Nucleus accumbens (tissue), 56 donors: ENCODE results near the gene MANF.

Experiments used
- DNase-seq, 56 donors: peaks; one replicate each; lab custom pipeline; 2025; lab: John Stamatoyannopoulos, UW

The MANF gene

GRCh38 chr3:51422211-51422610 lies 37.1 kb downstream of the MANF start:
- DNase-seq: no peak

GRCh38 chr3:51426921-51427320 lies 41.8 kb downstream of the MANF start:
- DNase-seq: no peak

- DNase-seq: no peak
These were observed 44.0 kb downstream of the MANF start for GRCh38 chr3:51429138-51429537.

GRCh38 chr3:51434110-51434509 lies 49.0 kb downstream of the MANF start:
- no peak for DNase-seq

GRCh38 chr3:51434746-51435327 lies 49.7 kb downstream of the MANF start:
- peak in 8 of 56 donors; percentile 0 to 37 (median 3) for DNase-seq

GRCh38 chr3:51436998-51437639 lies 52.0 kb downstream of the MANF start:
- DNase-seq: no peak
